A673 (cell line): ENCODE results near the gene ACAD9.

Experiments
- CTCF ChIP-seq: fragments of 300-800, 200-600 bp; sonication (generic); conservative IDR thresholded peaks from 2 replicates; pipeline ENCODE4 v1.5.1; 2017; ENCODE audit warnings: low read depth, mild to moderate bottlenecking, antibody characterized with exemption, low read length, moderate library complexity, mixed read lengths
- EZH2 ChIP-seq: fragments of 200-600 bp; sonication (generic); IDR thresholded peaks from 2 replicates; pipeline ENCODE4 v1.6.1; 2017; ENCODE audit warnings: borderline replicate concordance, low read depth, mild to moderate bottlenecking, mixed read lengths, antibody characterized with exemption, low read length; ENCODE audit not compliant: poor library complexity, severe bottlenecking

DNA sequence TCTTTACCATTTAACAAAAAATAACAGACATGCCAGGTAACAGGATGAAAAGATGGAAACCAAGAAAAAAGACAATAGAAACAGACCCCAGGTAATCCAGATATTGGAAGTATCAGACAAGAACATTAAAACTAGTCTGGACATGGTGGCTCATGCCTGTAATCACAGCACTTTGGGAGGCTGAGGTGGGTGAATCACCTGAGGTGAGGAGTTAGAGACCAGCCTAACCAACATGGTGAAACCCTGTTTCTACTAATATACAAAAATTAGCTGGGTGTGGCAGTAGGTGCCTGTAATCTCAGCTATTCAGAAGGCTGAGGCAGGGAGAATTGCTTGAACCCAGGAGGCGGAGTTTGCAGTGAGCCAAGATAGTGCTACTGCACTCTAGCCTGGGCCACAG lies 40.6 kb downstream of the ACAD9 start:
- TF ChIP-seq CTCF = no peak
- TF ChIP-seq EZH2 = no peak
